Muscle of arm (tissue), 12 donors: ENCODE data around the gene LVRN. TPM values are rescaled to one million over a fixed set of nuclear protein-coding genes. Genes with fewer than 3 reads are reported as not detected.

Source experiments
- polyA plus RNA-seq, 12 donors: library from polyadenylated mRNA; unstranded; fragments of 120-200 nt; gene quantifications; one replicate each; pipeline ENCODE4 v1.2.1, GENCODE V29; 2013; ENCODE audit not compliant: insufficient read length in 12 of 12

LVRN gene
- polyA plus RNA-seq, 12 donors = 2.7 to 16.2 (median 5.5) TPM; not detected in 1

Other genes with a start within 250 kb of the LVRN start
- gene CDO1, start 145.8 kb upstream of the LVRN start, polyA plus RNA-seq = 10 to 100 TPM in 11 of 12 donors, not detected in 1; 14.7 to 35.4 (median 24.0) TPM
- gene ATG12, start 120.9 kb upstream of the LVRN start, polyA plus RNA-seq = 10 to 100 TPM in 11 of 12 donors, not detected in 1; 39.9 to 72.5 (median 61.9) TPM
- 100 to 1,000 TPM in 10 of 12 donors, 10 to 100 TPM in 1, not detected in 1; 81.4 to 162 (median 119) TPM for gene AP3S1, start 120.5 kb upstream of the LVRN start, polyA plus RNA-seq
- gene ARL14EPL, start 70.0 kb downstream of the LVRN start, polyA plus RNA-seq = under 1 TPM in 3 of 12 donors, not detected in 9; 0.08 to 0.29 (median 0.19) TPM
- 10 to 100 TPM in 11 of 12 donors, not detected in 1; 20.7 to 54.7 (median 34.8) TPM for gene COMMD10, start 122.5 kb downstream of the LVRN start, polyA plus RNA-seq